GM19043 (cell line): ENCODE measurements around the gene PPM1M.
"Not testable (repeated sequence)": the region's sequence is repeated elsewhere in the genome, so short reads cannot be mapped to it uniquely, and the experiment has no call there.

Experiments used
- ATAC-seq: cut with Tn5 transposase; IDR thresholded peaks from one replicate; pipeline ENCODE4 v1.9.1; 2021; ENCODE audit warnings: low read depth; ENCODE audit not compliant: unreplicated experiment

The PPM1M gene

GRCh38 chr3:52270252-52270754, 24.7 kb downstream of the PPM1M start:
- ATAC-seq: no peak

DNA sequence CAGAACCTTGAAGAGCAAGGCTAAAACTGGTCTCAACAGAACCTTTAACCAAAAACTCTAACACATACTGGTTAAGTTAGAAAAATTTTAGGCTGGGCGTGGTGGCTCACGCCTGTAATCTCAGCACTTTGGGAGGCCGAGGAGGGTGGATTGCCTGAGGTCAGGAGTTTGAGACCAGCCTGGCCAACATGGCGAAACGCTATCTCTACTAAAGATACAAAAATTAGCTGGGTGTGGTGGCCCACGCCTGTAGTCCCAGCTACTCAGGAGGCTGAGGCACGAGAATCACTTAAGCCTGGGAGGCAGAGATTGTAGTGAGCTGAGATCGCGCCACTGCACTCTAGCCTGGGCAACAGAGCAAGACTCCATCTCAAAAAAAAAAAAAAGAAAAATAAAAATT, 26.6 kb downstream of the PPM1M start:
- not testable (repeated sequence) for ATAC-seq

DNA sequence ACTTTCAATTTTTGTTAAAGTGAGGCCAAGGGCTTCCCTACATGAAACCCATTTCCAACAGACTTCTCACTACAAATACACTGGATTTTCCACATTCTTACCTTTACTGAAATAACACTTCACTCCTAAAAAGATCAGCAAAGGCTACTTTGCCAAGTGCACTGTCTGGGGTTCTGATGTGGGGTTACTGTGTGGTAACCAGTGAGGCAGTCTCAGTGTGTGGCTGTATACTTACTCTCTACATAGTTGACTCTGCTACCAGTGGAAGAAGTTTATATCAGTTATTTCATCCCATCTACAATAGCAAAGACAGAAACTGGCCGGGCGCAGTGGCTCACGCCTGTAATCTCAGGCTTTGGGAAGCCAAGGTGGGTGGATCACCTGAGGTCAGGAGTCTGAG, 27.3 kb downstream of the PPM1M start:
- ATAC-seq: no peak

DNA sequence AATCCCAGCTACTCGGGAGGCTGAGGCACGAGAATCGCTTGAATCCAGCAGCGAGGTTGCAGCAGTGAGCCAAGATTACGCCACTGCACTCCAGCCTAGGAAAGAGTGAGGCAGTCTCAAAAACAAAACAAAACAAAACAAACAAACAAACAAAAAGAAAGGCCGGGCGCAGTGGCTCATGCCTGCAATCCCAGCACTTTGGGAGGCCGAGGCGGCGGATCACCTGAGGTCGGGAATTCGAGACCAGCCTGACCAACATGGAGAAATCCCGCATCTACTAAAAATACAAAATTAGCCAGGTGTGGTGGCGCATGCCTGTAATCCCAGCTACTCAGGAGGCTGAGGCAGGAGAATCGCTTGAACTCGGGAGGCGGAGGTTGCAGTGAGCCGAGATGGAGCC, 29.2 kb downstream of the PPM1M start:
- not testable (repeated sequence) for ATAC-seq

- ATAC-seq: no peak
These were observed 31.8 kb downstream of the PPM1M start for GRCh38 chr3:52277071-52277964.

- peak; percentile 35 for ATAC-seq
These were observed 32.5 kb downstream of the PPM1M start for GRCh38 chr3:52277972-52278509.

DNA sequence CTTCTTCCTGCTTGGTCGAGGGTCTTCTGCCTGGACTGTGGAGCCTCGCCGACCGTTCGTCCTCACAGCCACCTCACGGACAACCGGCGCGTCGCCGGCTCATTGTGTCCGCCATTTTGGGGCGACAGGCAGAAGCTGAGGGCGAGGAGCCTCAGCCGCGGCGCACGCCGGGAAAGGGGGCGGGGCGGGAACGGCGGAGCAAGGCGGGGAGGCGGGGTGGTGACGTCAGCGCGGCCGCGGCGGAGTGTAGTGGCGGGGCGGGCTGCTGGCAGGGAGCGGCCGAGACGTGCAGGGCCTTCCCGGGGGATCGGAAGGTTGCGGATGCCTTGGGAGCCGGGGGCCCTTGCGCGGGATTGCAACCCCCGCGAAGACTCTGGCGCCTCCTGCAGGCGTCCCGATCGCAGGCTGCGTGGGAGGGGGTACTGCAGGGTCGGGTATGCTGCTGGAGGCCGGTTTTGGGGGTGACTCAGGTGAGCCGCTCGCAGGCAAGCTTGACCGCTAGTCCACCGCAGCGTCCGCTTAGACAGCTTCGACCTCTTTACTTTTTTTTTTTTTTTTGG, 33.0 kb downstream of the PPM1M start, which contains the start of gene WDR82:
Gene WDR82, minus strand, starts transcription at position 140 of the 560 bp plus-strand sequence. CDS start 288 bp downstream, outside the sequence.
- peak; percentile 84 for ATAC-seq

DNA sequence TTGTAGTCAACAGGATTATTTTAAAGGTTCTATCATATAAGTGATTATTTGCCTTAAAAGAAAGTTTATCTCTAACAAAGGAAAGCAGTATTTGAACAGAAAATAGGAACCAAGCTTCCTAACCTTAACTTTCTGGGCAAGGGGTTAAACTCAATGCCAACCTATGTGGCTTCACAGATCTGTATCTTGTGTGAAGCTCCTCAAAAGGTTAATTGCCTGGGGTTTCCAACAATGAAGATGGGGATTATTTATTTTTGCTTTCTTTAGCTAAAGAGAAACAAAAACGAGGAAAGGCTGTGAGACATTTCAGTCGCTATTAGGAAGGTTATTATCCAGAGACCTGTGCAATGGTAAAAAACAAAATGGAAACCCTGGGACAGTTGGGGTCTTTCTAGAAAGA, 34.0 kb downstream of the PPM1M start:
- no peak for ATAC-seq

- ATAC-seq: no peak
These were observed 34.5 kb downstream of the PPM1M start for GRCh38 chr3:52280050-52280461.

GRCh38 chr3:52281981-52282801, 36.6 kb downstream of the PPM1M start:
- no peak for ATAC-seq

DNA sequence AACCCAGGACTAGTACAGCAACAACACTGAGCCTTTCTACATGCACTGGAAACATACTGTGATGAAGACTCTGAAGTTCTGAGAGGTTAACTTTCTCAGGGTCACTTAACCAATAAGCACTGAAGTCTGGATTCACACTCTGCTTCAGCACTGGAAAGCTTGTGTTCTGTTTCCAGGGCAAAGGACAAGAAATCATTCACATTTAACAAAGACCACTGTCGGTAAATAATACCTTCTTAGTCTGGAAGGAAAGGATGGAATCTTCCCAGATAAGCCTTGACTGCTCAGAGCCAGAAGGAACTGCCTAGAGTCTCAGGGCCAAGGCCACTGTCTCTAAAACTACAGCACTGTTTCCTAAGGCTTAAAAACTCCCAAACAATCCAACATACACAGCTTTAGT, 37.7 kb downstream of the PPM1M start:
- no peak for ATAC-seq

- ATAC-seq: not testable (repeated sequence)
These were observed 38.5 kb downstream of the PPM1M start for GRCh38 chr3:52284051-52284450.

DNA sequence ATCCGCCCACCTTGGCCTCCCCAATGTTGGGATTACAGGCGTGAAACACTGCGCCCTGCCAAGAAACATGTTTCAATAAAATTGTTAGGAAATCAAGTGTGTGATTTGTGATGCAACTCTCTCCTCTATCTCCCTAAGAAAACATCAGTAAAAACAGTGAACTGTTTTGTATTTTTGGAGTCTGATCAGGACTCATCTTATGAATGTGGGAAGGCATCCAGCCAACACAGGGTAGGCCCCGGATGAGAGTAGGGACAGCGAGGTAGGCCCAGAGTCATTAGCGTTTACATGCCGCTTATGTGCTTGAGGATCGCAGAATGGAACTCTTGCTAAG, 41.2 kb downstream of the PPM1M start:
- no peak for ATAC-seq

DNA sequence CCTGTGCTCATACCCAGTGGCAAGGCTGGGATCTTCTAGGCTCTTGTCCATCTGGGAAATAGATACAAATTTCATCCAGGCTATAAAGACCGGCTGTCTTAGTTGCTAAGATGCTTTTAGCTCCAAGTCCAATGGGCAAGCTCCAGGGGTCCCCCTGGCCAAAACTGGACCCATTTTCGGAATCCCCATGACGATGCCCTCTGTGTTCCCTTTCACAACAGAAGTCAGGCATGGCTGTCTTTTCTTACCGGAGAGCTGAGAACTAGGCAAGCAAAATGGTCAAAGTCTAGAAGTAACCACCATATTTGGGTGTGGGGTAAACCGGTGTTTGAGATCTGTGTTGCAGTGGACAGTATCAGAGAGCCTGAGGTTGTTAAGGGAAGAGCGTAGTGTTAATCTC, 43.1 kb downstream of the PPM1M start:
- no peak for ATAC-seq

DNA sequence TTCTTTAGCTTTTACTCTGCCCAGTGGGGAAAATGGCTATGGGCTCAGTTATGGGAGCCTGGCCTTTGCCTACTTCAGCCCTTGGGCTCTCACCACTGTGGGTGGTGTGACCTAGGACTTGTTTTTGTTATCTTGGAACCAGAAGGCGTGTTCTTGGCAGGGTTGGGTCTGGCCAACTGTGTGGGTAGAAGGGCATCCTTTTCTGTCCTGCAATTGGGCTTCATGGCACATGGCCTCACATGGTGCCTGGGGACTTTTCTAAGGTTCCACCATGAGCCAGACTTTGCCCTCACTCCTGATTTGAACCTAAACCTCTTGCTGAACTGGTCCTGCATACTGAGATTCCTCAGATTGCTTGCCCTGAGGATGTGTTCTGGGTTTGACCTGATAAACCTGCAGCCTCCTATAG, 43.8 kb downstream of the PPM1M start:
- no peak for ATAC-seq

DNA sequence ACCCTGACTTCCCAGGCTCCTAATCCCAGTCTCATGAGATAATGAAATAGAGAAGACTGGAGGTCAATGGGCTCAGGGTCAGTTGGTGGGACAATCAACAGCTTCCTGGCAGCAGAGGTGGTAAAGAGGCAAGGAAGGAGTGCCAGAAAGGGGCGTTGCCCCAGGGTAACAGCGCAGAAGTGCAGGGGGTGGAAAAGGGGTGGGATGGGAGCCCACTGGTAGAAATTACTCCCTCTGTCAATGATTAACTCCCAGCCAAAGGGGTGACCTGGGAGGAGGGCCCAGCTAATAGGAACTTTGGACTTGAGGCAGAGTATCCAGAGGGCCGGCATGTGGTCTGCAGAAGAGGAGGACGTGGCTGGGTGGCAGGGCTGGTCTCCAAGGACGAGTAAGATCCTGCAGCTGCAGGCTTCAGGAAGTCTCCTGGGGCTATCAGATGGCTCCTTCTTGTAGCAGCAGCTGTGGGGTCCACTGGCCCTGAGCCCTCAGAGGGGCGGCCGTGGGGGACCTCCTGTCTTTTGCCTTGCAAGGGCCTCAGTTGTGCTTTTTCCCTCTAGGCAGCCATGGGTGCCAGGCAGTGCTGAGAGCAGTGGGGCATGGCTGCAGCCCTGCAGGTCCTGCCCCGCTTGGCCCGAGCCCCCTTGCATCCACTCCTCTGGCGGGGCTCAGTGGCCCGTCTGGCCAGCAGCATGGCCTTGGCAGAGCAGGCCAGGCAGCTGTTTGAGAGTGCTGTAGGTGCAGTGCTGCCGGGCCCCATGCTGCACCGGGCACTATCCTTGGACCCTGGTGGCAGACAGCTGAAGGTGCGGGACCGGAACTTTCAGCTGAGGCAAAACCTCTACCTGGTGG, 44.4 kb downstream of the PPM1M start:
- ATAC-seq: no peak

- ATAC-seq: no peak
These were observed 45.3 kb downstream of the PPM1M start for GRCh38 chr3:52290596-52291507.

- ATAC-seq: no peak
These were observed 46.1 kb downstream of the PPM1M start for GRCh38 chr3:52291508-52292181.
